Neural progenitor cell (in vitro differentiated cells): ENCODE data around the gene CCDC28B. TPM values are rescaled to one million over a fixed set of nuclear protein-coding genes. Genes with fewer than 3 reads are reported as not detected.

Experiments used
- DNase-seq: peaks from one replicate; pipeline ENCODE4 v3.0.0-alpha.2; 2016; ENCODE audit warnings: low spot score
- H2AFZ ChIP-seq: fragments of 200-600 bp; sonication (generic); replicated peaks from 2 replicates; pipeline ENCODE4 v1.6.1; 2016; ENCODE audit warnings: antibody characterized with exemption
- H3F3A ChIP-seq: fragments of 200-600 bp; sonication (generic); 2 replicates; pipeline ENCODE4 v1.6.1; 2016; ENCODE audit warnings: antibody characterized with exemption, low read depth
- H3K27ac ChIP-seq: fragments of 200-600 bp; sonication (generic); 2 replicates; pipeline ENCODE4 v1.5.1; 2016; ENCODE audit warnings: mild to moderate bottlenecking
- H3K27me3 ChIP-seq: fragments of 200-600 bp; sonication (generic); 2 replicates; pipeline ENCODE4 v1.6.1; 2016; ENCODE audit warnings: mild to moderate bottlenecking, moderate library complexity
- H3K36me3 ChIP-seq: fragments of 200-600 bp; sonication (generic); 2 replicates; pipeline ENCODE4 v1.5.1; 2016
- H3K4me1 ChIP-seq: fragments of 200-600 bp; sonication (generic); 2 replicates; pipeline ENCODE4 v1.6.1; 2016; ENCODE audit warnings: mixed run types
- H3K4me2 ChIP-seq: fragments of 200-600 bp; sonication (generic); 2 replicates; pipeline ENCODE4 v1.6.1; 2016
- H3K4me3 ChIP-seq: fragments of 200-600 bp; sonication (generic); 2 replicates; pipeline ENCODE4 v1.5.1; 2016
- H3K79me2 ChIP-seq: fragments of 200-600 bp; sonication (generic); 2 replicates; pipeline ENCODE4 v1.6.1; 2016; ENCODE audit warnings: low read depth
- H3K9ac ChIP-seq: fragments of 200-600 bp; sonication (generic); 2 replicates; pipeline ENCODE4 v1.6.1; 2016
- H3K9me3 ChIP-seq: fragments of 200-600 bp; sonication (generic); 2 replicates; pipeline ENCODE4 v1.5.1; 2016; ENCODE audit warnings: low read depth
- H4K20me1 ChIP-seq: fragments of 200-600 bp; sonication (generic); 2 replicates; pipeline ENCODE4 v1.6.1; 2016; ENCODE audit warnings: low read depth
- H3K27ac Mint-ChIP-seq: 3 replicates; pipeline ENCODE4 v1.8.0; 2021; ENCODE audit warnings: mixed read lengths
- H3K27me3 Mint-ChIP-seq: 2 replicates; pipeline ENCODE4 v1.8.0; 2022; ENCODE audit warnings: low read depth, mild to moderate bottlenecking, inconsistent platforms, moderate library complexity, mixed read lengths; ENCODE audit not compliant: insufficient read depth
- H3K36me3 Mint-ChIP-seq: 3 replicates; pipeline ENCODE4 v1.8.0; 2021; ENCODE audit warnings: mixed read lengths
- H3K4me1 Mint-ChIP-seq: 3 replicates; pipeline ENCODE4 v1.8.0; 2021; ENCODE audit warnings: mixed read lengths
- H3K4me3 Mint-ChIP-seq: 3 replicates; pipeline ENCODE4 v1.8.0; 2021; ENCODE audit warnings: mild to moderate bottlenecking, moderate library complexity, mixed read lengths
- H3K9me3 Mint-ChIP-seq: 3 replicates; pipeline ENCODE4 v1.8.0; 2020; ENCODE audit warnings: mixed read lengths
- CTCF ChIP-seq: fragments of 200-600 bp; sonication (generic); IDR thresholded peaks from 2 replicates; pipeline ENCODE4 v1.5.1; 2017; ENCODE audit warnings: antibody characterized with exemption, mild to moderate bottlenecking
- EZH2 ChIP-seq: fragments of 200-600 bp; sonication (generic); IDR thresholded peaks from 2 replicates; pipeline ENCODE4 v1.6.1; 2017; ENCODE audit warnings: antibody characterized with exemption, mild to moderate bottlenecking, moderate library complexity
- EZH2phosphoT487 ChIP-seq: fragments of 200-600 bp; sonication (generic); IDR thresholded peaks from 2 replicates; pipeline ENCODE4 v1.6.1; 2017; ENCODE audit warnings: antibody characterized with exemption
- total RNA-seq: library from RNA; depleted of rRNA; stranded (reverse); fragments of >200 nt; gene quantifications from 2 replicates; pipeline ENCODE4 v1.2.3, GENCODE V29; 2015; ENCODE audit warnings: low replicate concordance

CCDC28B gene
- total RNA-seq, 1 donor from 2014 or later = 6.5 TPM

- H3K9me3 ChIP-seq = no peaks in the 10 kb centered on the region
- H3F3A ChIP-seq = peaks cover 3% of the 10 kb centered on the region
- H3K9ac ChIP-seq = peak overlapping the region; percentile 51
- DNase-seq = no peak
- no peaks in the 10 kb centered on the region for H3K27me3 ChIP-seq
- H3K27ac Mint-ChIP-seq = no peak overlapping the region
- peak overlapping the region; percentile 93 for H2AFZ ChIP-seq
- H3K9me3 Mint-ChIP-seq = no peaks in the 10 kb centered on the region
- peaks cover 28% of the 10 kb centered on the region for H3K4me1 Mint-ChIP-seq
- H3K4me3 Mint-ChIP-seq = peak overlapping the region; percentile 97
- H3K36me3 ChIP-seq = no peaks in the 10 kb centered on the region
- H3K27me3 Mint-ChIP-seq = peaks cover 8% of the 10 kb centered on the region
- H3K36me3 Mint-ChIP-seq = peaks cover 15% of the 10 kb centered on the region
- TF ChIP-seq EZH2 (no peak), CTCF (no peak), EZH2phosphoT487 (no peak)
- H3K27ac ChIP-seq = no peak overlapping the region
- peaks cover 34% of the 10 kb centered on the region for H3K79me2 ChIP-seq
- H4K20me1 ChIP-seq = no peaks in the 10 kb centered on the region
- H3K4me3 ChIP-seq = peak overlapping the region; percentile 82
- peak overlapping the region; percentile 89 for H3K4me2 ChIP-seq
- H3K4me1 ChIP-seq = peaks cover 14% of the 10 kb centered on the region
These were observed 21.2 kb downstream of the CCDC28B start for GRCh38 chr1:32221581-32221979.

GRCh38 chr1:32221980-32222755 lies 21.8 kb downstream of the CCDC28B start, which contains the start of the genes EIF3I and TMEM234:
TSS of gene EIF3I (plus strand) at chr1:32222407. CDS start at chr1:32222442, 35 bp downstream.
TSS of gene TMEM234 (minus strand) at chr1:32222353. CDS start at chr1:32222322, 31 bp downstream.
- Histone ChIP-seq H3K4me1 (peaks cover 14% of the 10 kb centered on the region), H3K4me3 (peak within 1 kb of the TSS; percentile 82), H3K9me3 (no peaks in the 10 kb centered on the region), H3F3A (peaks cover 3% of the 10 kb centered on the region), H3K79me2 (peaks cover 34% of the 10 kb centered on the region), H3K4me2 (peak within 1 kb of the TSS; percentile 89), H4K20me1 (no peaks in the 10 kb centered on the region), H3K27me3 (no peaks in the 10 kb centered on the region), H3K27ac (peak within 1 kb of the TSS; percentile 1), H2AFZ (peak within 1 kb of the TSS; percentile 93), H3K9ac (peak within 1 kb of the TSS; percentile 87), H3K36me3 (no peaks in the 10 kb centered on the region)
- Mint-ChIP-seq H3K4me3 (peak within 1 kb of the TSS; percentile 97), H3K27me3 (peaks cover 8% of the 10 kb centered on the region), H3K27ac (peak within 1 kb of the TSS; percentile 90), H3K4me1 (peaks cover 28% of the 10 kb centered on the region), H3K9me3 (no peaks in the 10 kb centered on the region), H3K36me3 (peaks cover 15% of the 10 kb centered on the region)
- TF ChIP-seq CTCF (no peak), EZH2 (peak; percentile 24), EZH2phosphoT487 (no peak)
- peak; percentile 97 for DNase-seq

- Histone ChIP-seq H3K4me3 (no peak overlapping the region), H3K9me3 (no peaks in the 10 kb centered on the region), H3K4me2 (peak overlapping the region; percentile 89), H3K27ac (no peak overlapping the region), H3K27me3 (no peaks in the 10 kb centered on the region), H4K20me1 (no peaks in the 10 kb centered on the region), H3K9ac (no peak overlapping the region), H3F3A (peaks cover 9% of the 10 kb centered on the region), H3K79me2 (peaks cover 34% of the 10 kb centered on the region), H3K36me3 (no peaks in the 10 kb centered on the region), H3K4me1 (peaks cover 14% of the 10 kb centered on the region), H2AFZ (no peak overlapping the region)
- no peak overlapping the region for H3K27ac Mint-ChIP-seq
- H3K4me3 Mint-ChIP-seq = peak overlapping the region; percentile 97
- no peak for DNase-seq
- H3K36me3 Mint-ChIP-seq = peaks cover 27% of the 10 kb centered on the region
- H3K27me3 Mint-ChIP-seq = peaks cover 3% of the 10 kb centered on the region
- H3K4me1 Mint-ChIP-seq = peaks cover 28% of the 10 kb centered on the region
- TF ChIP-seq EZH2 (no peak), EZH2phosphoT487 (no peak)
- H3K9me3 Mint-ChIP-seq = no peaks in the 10 kb centered on the region
These were observed 23.3 kb downstream of the CCDC28B start for GRCh38 chr1:32223683-32224082.

- H3K4me1 ChIP-seq = peaks cover 14% of the 10 kb centered on the region
- H3K27ac Mint-ChIP-seq = no peak overlapping the region
- no peak overlapping the region for H2AFZ ChIP-seq
- H3K27me3 ChIP-seq = no peaks in the 10 kb centered on the region
- H3K4me1 Mint-ChIP-seq = peaks cover 28% of the 10 kb centered on the region
- no peak overlapping the region for H3K27ac ChIP-seq
- no peaks in the 10 kb centered on the region for H3K9me3 ChIP-seq
- TF ChIP-seq CTCF (no peak), EZH2phosphoT487 (no peak), EZH2 (no peak)
- H3K27me3 Mint-ChIP-seq = peaks cover 2% of the 10 kb centered on the region
- H3K9ac ChIP-seq = no peak overlapping the region
- peaks cover 9% of the 10 kb centered on the region for H3F3A ChIP-seq
- no peak for DNase-seq
- peak overlapping the region; percentile 97 for H3K4me3 Mint-ChIP-seq
- H4K20me1 ChIP-seq = no peaks in the 10 kb centered on the region
- no peak overlapping the region for H3K4me3 ChIP-seq
- peaks cover 31% of the 10 kb centered on the region for H3K36me3 Mint-ChIP-seq
- no peaks in the 10 kb centered on the region for H3K9me3 Mint-ChIP-seq
- no peaks in the 10 kb centered on the region for H3K36me3 ChIP-seq
- no peak overlapping the region for H3K4me2 ChIP-seq
- H3K79me2 ChIP-seq = peaks cover 34% of the 10 kb centered on the region
These were observed 23.9 kb downstream of the CCDC28B start for GRCh38 chr1:32224285-32224684.
